AG08395 (cell line): Measurements from ENCODE around the gene TUBAL3.
"Not testable (repeated sequence)": the region's sequence is repeated elsewhere in the genome, so short reads cannot be mapped to it uniquely, and the experiment has no call there.

Source experiments
- DNase-seq: peaks from one replicate; pipeline ENCODE4 v3.0.0; 2012; ENCODE audit warnings: mixed read lengths, low spot score

Gene TUBAL3

GRCh38 chr10:5423771-5424170 lies 19.1 kb upstream of the TUBAL3 start:
- DNase-seq = peak; percentile 19

GRCh38 chr10:5419466-5420094 lies 15.0 kb upstream of the TUBAL3 start:
- DNase-seq = no peak

- DNase-seq = no peak
Observed at GRCh38 chr10:5418584-5418983, 14.0 kb upstream of the TUBAL3 start.

GRCh38 chr10:5416981-5417380 lies 12.4 kb upstream of the TUBAL3 start:
- no peak for DNase-seq

GRCh38 chr10:5413012-5413938 lies 8.6 kb upstream of the TUBAL3 start:
- DNase-seq = peak; percentile 54

- DNase-seq = peak; percentile 99
Observed at GRCh38 chr10:5412277-5412941, 7.8 kb upstream of the TUBAL3 start, which contains the start of gene NET1. TSS of gene NET1 (plus strand) at chr10:5412557. CDS start at chr10:5412693, 136 bp downstream.

GRCh38 chr10:5411941-5412276 lies 7.3 kb upstream of the TUBAL3 start:
- no peak for DNase-seq

- DNase-seq = not testable (repeated sequence)
Observed at GRCh38 chr10:5410787-5411186, 6.2 kb upstream of the TUBAL3 start.

GRCh38 chr10:5406918-5407317 lies 2.3 kb upstream of the TUBAL3 start:
- no peak for DNase-seq

- no peak for DNase-seq
Observed at GRCh38 chr10:5402798-5403197, 1.8 kb downstream of the TUBAL3 start.

GRCh38 chr10:5400468-5401240 lies 4.0 kb downstream of the TUBAL3 start:
- DNase-seq = no peak

GRCh38 chr10:5399332-5399731 lies 5.3 kb downstream of the TUBAL3 start:
- no peak for DNase-seq

GRCh38 chr10:5396556-5397300 lies 7.9 kb downstream of the TUBAL3 start:
- no peak for DNase-seq

GRCh38 chr10:5395168-5395567 lies 9.5 kb downstream of the TUBAL3 start:
- DNase-seq = no peak

GRCh38 chr10:5393529-5393928 lies 11.1 kb downstream of the TUBAL3 start:
- no peak for DNase-seq

- no peak for DNase-seq
Observed at GRCh38 chr10:5391790-5392189, 12.8 kb downstream of the TUBAL3 start.

GRCh38 chr10:5390607-5391205 lies 13.9 kb downstream of the TUBAL3 start:
- no peak for DNase-seq

GRCh38 chr10:5387169-5387568 lies 17.5 kb downstream of the TUBAL3 start:
- DNase-seq = no peak

- no peak for DNase-seq
Observed at GRCh38 chr10:5385224-5385623, 19.4 kb downstream of the TUBAL3 start.

- DNase-seq = no peak
Observed at GRCh38 chr10:5381187-5381586, 23.4 kb downstream of the TUBAL3 start.

GRCh38 chr10:5380395-5380794 lies 24.2 kb downstream of the TUBAL3 start:
- not testable (repeated sequence) for DNase-seq
